Spleen (tissue), 7 donors: ENCODE data around the gene RLF.

Source experiments
- CTCF ChIP-seq, 11 experiments: fragments of 200-600 bp in 7 of 11; fragments of 450-650 bp in 4 of 11; sonication (generic) in 4 of 11; IDR thresholded peaks in 8 of 11; conservative IDR thresholded peaks in 3 of 11; 1 replicate in 7 of 11; 2 replicates in 4 of 11; pipeline versions ENCODE4 v1.4.0 to v1.8.0; 2016 to 2021; ENCODE audit warnings: antibody characterized with exemption in 11 of 11, inconsistent platforms in 4 of 11, mild to moderate bottlenecking in 1 of 11
- POLR2A ChIP-seq, 3 donors: fragments of 450-650 bp; IDR thresholded peaks; one replicate each; pipeline ENCODE4 v1.5.1; 2017; ENCODE audit warnings: antibody characterized with exemption in 3 of 3, mild to moderate bottlenecking in 1 of 3
- POLR2AphosphoS5 ChIP-seq, 3 donors: sonication (generic); formaldehyde crosslinking; IDR thresholded peaks; one replicate each; pipeline ENCODE4 v1.5.1; 2017; ENCODE audit warnings: antibody characterized with exemption in 3 of 3
- donor health status: DM: no; HTN: no; CAD: no; lungs with moderate emphysema.
- donor health status: DM: no; HTN: no; CAD: no.
- donor health status: DM: no; HTN: no; CAD: no.

- no peak for TF ChIP-seq POLR2AphosphoS5 (IDR thresholded peaks at IDR 0.05)
- TF ChIP-seq POLR2A (IDR thresholded peaks at IDR 0.05) = no peak
- no peak for TF ChIP-seq CTCF (IDR thresholded peaks at IDR 0.05 in 8 of 11, conservative IDR thresholded peaks at IDR 0.05 in 3 of 11)
These were observed 112.5 kb downstream of the RLF start for GRCh38 chr1:40273547-40274166.
